ENCODE measurements around the gene CADPS2.

CADPS2 gene

GRCh38 chr7:122300211-122300932, 585.9 kb downstream of the CADPS2 start:
- TF ChIP-seq CTCF (IDR thresholded peaks at IDR 0.05; ENCODE audit: control insufficient read depth, extremely low read depth, insufficient read depth), result no peak
- DNase-seq (ENCODE audit: low read depth), result no peak
- no peak overlapping the region for H3K4me3 ChIP-seq (ENCODE audit: low read depth, low read length)

DNA sequence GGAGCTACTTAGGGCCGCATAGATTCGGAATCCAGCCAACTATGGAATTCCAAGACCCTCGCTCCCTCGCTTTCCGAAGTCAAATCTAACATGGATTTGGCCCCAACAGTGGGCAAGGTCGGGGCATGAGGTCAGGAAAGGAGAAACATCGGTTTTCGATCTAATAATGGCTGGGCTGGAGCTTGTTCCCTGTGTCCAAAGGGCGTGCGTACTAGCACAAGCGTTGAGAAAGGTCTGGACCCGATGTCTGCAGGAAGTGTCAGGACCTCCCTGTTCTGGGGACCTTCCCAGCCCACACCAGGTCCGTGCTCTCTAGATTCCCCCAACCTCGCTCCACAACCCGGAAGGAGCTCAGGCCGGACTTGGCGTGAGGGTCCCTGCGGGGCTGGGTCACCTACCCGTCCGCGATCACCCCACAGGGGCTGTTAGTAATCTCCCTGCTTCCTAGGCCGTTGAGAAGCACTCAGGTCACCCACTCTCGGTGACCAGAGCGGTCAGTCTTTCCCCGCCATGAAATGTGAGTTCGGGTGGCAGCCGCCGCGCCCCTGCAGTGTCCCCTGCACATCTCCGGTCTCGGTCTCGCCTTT, 586.5 kb downstream of the CADPS2 start:
- H3K4me3 ChIP-seq (ENCODE audit: low read depth, low read length), result no peak overlapping the region
- TF ChIP-seq CTCF (IDR thresholded peaks at IDR 0.05; ENCODE audit: control insufficient read depth, extremely low read depth, insufficient read depth), result no peak
- no peak for DNase-seq (ENCODE audit: low read depth)

DNA sequence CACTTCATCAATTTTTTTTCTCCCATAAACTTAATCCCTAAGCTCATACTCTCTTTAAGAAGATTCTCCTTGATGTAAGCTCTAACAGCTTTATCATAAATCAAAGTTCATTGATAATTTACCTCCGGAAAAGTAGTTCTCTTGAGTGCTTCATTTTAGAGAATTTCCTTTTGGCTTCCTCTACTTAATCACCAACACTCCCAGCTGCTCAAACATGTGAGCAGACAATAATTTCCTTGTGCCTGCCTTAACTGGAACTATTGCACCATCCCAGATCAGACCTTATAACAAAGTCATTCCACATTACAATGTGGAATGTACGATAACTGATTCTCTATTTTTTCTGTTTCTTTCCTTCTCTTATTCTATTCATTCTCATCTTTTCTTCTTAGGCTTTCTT, 587.6 kb downstream of the CADPS2 start:
- no peak overlapping the region for H3K4me3 ChIP-seq (ENCODE audit: low read depth, low read length)
- no peak for DNase-seq (ENCODE audit: low read depth)
- no peak for TF ChIP-seq CTCF (IDR thresholded peaks at IDR 0.05; ENCODE audit: control insufficient read depth, extremely low read depth, insufficient read depth)

GRCh38 chr7:122298131-122298530, 588.1 kb downstream of the CADPS2 start:
- DNase-seq (ENCODE audit: low read depth), result no peak
- no peak overlapping the region for H3K4me3 ChIP-seq (ENCODE audit: low read depth, low read length)
- no peak for TF ChIP-seq CTCF (IDR thresholded peaks at IDR 0.05; ENCODE audit: control insufficient read depth, extremely low read depth, insufficient read depth)

GRCh38 chr7:122291189-122291588, 595.1 kb downstream of the CADPS2 start:
- TF ChIP-seq CTCF (IDR thresholded peaks at IDR 0.05; ENCODE audit: control insufficient read depth, extremely low read depth, insufficient read depth), result no peak
- no peak for DNase-seq (ENCODE audit: low read depth)
- H3K4me3 ChIP-seq (ENCODE audit: low read depth, low read length), result no peak overlapping the region

DNA sequence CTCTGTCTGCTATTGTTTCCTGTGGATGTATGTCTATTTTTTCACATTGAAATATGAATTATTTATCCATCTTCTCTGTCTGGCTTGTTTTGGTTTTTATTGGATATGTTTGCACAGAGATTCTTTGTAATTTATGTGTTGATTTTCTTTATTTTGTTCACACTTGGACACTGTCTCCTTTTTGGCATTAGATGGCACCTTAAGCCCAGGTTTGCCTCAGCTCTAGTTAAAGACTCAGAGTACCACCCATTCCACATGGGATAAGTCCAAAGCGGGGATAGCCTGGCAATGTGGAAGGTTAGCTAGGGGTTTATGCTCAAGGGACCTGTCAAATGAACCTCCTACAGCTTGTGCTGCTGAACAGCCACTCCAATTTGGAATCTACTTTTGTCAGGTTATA, 595.8 kb downstream of the CADPS2 start:
- H3K4me3 ChIP-seq (ENCODE audit: low read depth, low read length), result no peak overlapping the region
- TF ChIP-seq CTCF (IDR thresholded peaks at IDR 0.05; ENCODE audit: control insufficient read depth, extremely low read depth, insufficient read depth), result no peak
- no peak for DNase-seq (ENCODE audit: low read depth)

DNA sequence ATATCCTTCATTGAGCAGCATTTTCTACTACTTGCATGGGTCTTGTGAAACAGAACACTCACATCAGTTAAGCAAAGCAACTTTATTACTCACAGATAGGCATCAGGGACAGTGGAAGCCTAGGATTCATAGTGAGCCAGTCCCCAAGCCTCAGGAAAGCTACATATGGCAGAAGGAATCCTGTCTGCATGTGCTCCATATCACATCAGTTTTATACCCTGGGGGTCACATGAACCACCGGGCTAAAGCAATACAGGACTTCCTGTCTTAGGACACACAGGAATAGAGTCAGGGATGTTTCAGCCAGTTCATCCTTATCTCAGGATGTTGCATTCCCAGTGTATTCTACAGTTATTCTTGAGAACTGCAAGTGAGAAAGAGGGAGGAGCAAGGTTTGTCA, 596.8 kb downstream of the CADPS2 start:
- H3K4me3 ChIP-seq (ENCODE audit: low read depth, low read length), result no peak overlapping the region
- DNase-seq (ENCODE audit: low read depth), result no peak
- TF ChIP-seq CTCF (IDR thresholded peaks at IDR 0.05; ENCODE audit: control insufficient read depth, extremely low read depth, insufficient read depth), result no peak

All from LNCaP clone FGC (cell line).